HG03565 (cell line): ENCODE results near the gene ATOH8.

Experiments
- ATAC-seq: cut with Tn5 transposase; IDR thresholded peaks from one replicate; pipeline ENCODE4 v1.9.1; 2021; ENCODE audit warnings: mild to moderate bottlenecking, moderate library complexity; ENCODE audit not compliant: unreplicated experiment

ATOH8 gene

DNA sequence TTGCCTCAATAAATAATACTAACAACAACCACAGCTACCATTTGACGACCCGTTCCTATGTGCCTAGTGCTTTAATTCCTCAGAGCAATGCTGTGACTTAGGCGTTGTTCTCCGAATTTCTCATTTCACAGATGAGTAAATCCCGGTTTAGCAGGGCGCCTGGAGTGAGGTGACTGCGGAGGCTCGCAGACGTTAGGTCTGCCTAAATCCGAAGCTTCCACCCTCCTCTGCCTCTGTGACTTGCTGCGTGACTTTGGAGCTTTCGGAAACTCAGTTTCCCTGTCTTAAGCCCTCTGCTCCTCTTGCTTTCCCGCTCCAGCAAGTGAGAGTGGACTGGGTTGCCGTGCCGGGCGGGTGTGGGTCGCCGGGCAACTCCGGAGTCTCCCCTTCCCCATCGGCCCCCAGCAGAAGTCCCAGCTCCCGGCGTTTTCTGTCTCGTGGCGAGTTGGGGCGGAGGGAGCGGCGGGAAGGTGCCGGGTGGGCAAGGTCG lies 711 bp upstream of the ATOH8 start:
- ATAC-seq, result no peak

DNA sequence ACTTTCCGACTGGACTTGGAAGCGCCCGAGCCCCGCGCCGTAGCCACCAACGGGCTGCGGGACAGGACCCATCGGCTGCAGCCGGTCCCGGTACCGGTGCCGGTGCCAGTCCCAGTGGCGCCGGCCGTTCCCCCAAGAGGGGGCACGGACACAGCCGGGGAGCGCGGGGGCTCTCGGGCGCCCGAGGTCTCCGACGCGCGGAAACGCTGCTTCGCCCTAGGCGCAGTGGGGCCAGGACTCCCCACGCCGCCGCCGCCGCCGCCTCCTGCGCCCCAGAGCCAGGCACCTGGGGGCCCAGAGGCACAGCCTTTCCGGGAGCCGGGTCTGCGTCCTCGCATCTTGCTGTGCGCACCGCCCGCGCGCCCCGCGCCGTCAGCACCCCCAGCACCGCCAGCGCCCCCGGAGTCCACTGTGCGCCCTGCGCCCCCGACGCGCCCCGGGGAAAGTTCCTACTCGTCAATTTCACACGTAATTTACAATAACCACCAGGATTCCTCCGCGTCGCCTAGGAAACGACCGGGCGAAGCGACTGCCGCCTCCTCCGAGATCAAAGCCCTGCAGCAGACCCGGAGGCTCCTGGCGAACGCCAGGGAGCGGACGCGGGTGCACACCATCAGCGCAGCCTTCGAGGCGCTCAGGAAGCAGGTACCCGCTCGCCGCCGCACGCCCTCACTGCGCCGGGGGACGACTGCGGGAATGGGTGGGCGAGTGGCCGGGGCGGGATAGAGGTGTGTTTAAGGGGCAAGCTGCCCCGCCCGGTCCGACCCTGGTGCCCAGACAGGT lies 713 bp downstream of the ATOH8 start:
- ATAC-seq, result no peak

DNA sequence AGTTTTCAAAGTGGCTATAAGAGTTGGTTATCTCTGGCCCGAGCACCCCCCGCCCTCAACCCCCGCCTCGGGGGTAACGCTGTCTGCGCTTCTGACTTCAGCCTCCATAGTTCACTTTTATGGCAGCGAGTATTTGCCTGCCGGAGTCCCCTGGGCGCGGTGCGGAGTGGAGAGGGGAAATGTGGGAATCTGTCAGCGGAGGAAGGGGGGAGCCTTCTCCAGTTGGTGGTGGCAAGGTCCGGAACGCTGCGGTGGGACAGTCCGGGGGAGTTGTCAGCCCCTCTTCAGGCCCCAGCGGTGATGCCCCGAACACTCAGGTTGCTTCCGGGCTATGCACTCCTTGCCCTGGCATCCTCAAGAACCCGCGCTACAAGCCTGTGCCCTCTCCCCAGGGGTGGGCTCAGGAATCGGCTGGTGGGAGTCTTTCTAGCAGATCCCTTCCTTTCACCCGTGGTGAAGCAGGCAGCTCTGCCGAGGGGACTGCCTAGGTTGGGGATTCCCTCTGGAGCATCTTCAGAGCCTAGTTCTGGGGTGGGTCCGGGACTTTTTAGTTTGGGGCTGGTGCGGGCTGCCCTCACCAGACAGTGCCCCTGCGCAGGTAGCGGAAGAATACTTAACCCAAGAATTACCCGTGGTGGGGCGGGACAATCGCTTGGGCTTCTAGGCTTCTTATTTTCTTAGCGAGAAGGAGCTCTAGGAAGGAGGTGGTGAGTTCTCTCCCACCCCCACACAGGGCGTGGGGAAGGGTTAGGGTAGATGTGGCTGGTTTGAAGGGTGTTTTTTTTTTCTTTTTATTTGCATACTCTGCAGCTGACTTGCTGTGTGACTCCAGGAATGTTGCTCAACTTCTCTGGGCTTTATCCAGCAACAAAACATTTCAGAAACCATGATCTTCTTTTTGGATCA lies 1.6 kb downstream of the ATOH8 start:
- ATAC-seq, result no peak

DNA sequence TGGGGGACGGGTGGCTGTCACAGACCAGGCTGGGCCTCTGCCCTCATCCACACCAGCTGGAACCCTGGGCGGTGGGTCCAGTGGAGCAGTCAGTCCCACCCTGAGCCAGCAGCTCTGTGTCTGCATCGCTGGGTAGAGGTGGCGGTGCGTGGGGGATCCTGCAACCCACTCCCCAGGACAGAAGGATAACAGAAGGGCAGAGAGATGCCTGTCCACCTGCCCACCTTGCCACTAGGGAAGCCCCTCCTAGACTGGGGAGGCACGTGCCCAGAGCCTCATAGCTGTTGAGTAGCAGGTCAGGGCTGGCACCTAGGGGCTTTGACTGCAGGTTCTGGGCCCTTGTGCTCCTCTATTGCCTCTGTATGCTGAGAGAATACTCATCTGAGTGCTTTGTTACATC lies 2.4 kb downstream of the ATOH8 start:
- no peak for ATAC-seq

DNA sequence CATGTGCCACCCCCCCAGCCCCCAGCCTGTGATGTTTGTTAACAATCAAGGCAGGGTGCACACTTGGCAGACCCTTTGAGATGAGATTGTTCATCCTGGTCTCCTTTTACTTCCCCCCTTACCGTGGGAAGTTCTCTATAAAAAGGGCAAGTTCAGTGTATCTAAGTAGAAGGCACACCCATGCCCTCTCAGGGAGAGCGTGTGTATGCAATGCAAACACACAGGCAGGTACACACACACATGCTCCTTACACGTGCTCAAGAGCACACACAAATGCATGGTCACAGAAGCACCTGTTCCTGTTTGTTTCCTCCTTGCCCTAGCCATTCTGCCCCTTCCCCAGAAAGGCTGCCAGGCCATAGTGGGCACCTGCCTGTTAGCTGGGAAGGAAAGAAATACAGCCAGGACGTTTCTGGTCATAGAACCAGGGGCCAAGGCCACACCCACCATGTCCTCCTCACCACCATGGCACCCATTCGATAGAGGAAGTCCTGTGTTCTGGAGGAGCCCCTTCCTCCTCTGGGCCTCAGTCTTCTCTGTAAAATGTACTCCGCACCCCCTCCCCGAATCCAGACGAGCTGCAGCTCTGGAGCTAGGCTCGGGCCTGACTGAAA lies 3.1 kb downstream of the ATOH8 start:
- ATAC-seq, result no peak

DNA sequence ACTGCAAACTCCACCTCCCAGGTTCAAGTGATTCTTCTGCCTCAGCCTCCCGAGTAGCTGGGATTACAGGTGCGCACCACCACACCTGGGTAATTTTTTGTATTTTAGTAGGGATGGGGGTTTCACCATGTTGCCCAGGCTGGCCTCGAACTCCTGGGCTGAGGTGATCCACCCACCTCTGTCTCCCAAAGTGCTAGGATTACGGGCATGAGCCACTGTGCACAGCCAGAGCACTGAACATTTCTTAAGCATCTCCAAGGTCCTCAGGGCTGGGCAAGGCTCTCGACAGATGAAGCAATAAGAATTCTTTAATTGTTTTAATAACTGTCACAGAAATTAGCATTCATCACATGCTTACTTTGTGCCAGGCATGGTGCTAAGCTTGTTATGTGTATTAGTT lies 4.1 kb downstream of the ATOH8 start:
- ATAC-seq, result no peak

DNA sequence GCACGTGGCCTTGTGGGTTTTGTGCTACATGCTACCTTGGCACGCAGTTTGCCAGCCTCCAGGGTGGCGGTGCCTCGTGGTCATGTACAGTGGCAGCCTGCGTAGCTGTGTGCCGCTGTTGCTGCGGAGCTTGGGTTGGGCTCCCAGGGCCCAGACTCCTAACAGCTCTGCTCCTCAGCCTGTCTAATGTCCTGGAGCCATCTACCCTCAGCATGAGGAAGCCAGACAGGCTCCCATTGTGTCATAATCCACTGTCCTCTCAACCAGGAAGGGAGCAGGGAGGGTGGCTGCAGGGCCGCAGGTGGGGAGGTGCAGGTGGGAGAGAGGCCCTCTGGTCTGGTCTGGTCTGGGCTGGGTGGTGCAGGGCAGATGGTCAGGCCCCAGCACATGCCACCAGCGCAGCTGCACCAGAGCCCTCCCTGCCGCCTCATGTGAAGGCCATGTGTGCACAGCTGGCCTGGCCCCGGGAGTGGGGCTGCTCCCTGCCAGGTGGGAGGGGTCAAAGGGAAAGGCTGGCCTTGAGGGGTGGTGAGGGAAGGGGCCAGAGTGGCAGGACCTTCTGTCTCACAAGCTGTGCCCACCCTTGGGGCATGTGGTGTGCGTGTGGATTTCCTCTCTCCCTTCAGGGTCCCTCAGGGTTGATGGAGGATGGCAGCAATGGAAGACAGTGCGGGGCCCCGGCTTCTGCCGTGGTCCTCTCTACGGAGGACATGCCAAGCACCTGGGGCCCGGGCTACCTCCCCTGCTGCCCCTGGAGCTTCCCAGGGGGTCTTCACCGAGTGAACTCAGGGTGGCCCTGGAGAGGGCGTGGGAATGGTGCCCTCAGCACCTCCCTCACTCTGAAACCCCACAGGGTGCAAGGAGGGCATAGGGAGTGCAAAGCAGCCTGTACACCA lies 4.8 kb downstream of the ATOH8 start:
- no peak for ATAC-seq

DNA sequence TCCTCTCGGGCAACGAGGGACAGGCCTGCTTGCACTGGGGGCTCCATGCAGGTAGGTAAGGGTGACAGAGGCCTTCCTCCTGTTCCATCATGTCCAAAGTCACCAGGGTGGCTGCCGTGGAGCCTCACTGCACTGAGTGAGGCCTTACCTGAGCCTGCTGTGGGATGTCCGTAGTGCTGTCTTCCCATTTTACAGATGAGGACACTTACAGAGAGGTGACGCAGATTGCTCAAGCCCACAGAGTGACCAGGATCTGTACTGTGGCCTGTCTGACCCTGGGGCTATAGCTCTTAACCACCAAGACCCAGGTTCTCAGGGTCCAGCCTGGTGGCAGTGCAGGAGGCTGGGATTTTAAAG lies 5.4 kb downstream of the ATOH8 start:
- ATAC-seq, result no peak

DNA sequence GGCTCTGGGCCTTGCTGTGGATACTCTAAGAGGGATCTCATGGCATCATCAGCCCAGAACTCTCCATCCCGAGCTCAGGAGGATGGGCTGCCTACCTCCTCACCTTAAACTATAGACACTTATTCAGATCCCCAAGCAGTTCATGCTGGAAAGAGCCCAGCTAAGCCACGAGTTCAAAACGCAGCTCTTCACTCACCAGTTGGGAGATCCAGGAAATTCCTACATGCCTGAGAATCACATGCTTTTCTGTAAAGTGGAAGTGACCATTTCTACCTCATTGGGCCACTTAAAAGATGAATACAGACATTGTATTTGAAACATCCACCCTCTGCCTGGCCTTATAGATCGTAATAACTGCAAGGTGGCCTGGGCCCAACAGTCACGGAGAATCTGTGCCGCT lies 6.6 kb downstream of the ATOH8 start:
- no peak for ATAC-seq

DNA sequence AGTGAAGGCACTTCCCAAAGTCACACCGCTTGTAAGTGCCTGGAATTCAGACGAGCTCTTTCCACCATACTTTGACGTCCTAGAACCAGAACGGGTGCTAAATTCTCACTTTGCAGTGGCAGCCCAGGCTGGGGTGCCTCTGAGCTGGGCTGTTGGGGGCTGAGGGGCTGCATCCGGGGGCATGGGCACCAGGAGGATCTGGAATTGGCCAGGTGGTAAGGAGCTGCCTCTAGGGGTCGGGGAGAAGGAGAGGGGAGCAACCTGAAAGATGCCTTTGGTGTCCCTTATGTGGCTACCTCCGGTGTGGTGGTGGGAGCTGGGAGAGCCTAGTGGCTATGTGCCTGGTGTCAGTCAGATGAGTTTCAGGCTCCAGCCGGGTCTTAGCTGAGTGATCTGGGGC lies 7.1 kb downstream of the ATOH8 start:
- no peak for ATAC-seq

DNA sequence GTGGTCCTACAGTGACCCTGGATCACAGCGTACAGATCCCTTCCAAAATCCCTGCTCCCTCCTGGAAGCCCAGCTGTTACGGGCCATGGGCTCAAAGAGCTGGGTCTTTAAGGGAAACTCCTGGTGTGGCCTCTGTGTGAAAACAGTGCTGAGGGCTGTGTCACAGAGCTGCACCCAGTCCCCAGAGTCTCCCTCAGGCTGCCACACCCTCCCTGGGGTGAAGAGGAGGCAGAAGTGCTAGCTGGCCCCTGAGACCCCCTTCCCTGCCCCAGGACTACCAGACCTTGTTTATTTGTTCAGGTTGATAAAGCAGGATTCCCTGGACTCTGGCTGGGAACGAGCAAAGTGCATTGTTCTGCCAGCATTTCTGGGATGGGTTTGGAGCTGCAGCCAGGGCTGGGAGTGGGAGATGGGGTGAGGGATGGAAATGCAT lies 7.7 kb downstream of the ATOH8 start:
- no peak for ATAC-seq

DNA sequence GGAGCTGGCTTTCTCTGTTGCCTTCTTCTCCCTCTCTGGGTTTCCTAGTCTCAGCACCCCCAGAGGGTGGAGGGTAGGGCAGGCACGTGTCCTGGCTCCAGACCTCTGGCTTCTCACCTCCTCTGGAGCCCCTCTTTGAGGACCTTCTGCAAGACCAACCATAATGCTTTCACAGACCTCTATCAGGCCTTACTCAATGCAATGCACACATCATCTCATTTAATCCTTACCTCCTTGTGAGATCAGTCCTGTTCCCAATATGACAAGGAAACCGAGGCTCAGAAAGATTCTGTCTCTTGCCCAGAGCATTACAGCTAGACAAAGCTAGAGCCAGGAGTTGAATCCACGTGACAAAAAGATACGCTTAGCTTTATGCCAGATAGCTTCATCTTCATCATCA lies 8.2 kb downstream of the ATOH8 start:
- ATAC-seq, result no peak

DNA sequence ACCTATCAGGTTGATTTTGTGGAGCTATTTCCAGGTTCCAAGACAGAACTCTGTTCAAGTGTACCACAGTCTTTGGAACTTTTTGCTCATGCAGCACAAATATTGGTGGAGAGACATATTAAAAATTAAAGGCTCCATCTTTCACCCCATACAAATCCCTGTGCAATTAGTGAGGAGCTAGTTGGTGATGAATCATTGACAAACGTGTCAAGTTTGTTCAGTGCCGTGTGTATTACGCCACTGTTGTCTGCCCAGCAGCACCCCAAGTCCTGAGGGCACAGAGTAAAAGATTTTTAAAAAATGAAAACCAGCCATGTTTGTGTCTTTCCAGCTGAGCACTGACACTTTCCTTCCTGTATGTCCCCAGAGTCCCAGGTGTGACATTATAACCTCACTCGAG lies 9.3 kb downstream of the ATOH8 start:
- no peak for ATAC-seq

DNA sequence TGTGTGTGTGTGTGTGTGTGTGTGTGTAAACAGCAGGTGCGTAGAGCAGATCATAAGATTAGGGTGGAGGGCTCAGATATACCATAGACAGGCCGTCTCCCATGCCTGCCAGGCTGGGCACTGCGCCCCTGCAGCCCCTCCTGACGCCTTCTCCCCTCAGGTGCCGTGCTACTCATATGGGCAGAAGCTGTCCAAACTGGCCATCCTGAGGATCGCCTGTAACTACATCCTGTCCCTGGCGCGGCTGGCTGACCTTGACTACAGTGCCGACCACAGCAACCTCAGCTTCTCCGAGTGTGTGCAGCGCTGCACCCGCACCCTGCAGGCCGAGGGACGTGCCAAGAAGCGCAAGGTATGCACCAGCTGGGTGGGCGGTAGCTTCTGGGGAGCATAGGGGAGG lies 10.0 kb downstream of the ATOH8 start:
- ATAC-seq, result no peak

DNA sequence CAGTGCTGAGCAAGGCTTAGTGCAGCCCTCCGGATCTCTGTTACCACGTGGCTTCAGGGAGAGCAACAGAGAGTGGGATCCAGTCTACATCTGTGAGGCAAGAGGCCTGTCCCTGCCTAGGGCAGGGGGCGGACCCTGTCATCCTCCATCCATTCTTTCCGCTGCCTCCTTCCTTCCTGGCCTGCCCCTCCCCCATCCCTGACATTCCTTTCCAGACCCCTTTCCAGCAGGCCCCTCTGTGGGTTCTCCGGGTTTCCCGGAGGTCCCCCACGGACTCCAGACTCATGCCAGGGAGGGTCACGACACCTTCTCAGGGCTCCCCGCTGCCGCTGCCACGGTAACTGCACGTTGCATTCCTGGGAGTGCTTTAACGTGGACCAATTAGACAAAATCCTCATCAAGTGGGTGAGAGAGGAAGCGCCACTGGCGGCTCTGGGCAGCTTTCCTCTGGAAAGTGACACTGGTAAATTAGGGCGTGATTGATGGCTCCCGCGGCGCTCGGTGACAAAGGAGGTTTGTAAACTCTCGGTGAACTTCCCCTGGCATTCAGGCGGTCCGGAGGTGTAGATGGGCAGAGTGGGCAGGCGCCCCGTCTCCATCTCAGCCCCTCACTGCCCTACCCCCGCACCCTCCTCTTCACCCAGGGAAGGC lies 11.4 kb downstream of the ATOH8 start:
- ATAC-seq, result no peak

DNA sequence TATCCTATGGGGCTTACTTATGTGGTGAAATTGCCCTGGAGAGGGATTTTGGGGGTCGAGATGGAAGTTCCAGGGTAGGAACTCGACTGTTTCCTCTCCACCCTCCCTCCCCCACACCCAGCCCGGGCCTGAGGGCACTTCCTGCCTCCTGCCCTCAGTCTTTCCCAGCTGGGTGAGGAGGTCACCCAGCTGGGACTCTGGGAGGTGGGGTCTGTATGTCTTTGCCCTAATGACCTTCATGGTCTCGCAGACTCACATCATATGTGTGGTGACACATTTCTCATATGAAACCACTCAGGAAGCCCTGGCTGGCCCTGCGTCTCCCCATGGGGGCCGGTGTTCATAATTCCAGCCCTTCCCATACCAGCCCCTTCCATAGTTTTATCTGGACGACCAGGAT lies 12.4 kb downstream of the ATOH8 start:
- ATAC-seq, result no peak

DNA sequence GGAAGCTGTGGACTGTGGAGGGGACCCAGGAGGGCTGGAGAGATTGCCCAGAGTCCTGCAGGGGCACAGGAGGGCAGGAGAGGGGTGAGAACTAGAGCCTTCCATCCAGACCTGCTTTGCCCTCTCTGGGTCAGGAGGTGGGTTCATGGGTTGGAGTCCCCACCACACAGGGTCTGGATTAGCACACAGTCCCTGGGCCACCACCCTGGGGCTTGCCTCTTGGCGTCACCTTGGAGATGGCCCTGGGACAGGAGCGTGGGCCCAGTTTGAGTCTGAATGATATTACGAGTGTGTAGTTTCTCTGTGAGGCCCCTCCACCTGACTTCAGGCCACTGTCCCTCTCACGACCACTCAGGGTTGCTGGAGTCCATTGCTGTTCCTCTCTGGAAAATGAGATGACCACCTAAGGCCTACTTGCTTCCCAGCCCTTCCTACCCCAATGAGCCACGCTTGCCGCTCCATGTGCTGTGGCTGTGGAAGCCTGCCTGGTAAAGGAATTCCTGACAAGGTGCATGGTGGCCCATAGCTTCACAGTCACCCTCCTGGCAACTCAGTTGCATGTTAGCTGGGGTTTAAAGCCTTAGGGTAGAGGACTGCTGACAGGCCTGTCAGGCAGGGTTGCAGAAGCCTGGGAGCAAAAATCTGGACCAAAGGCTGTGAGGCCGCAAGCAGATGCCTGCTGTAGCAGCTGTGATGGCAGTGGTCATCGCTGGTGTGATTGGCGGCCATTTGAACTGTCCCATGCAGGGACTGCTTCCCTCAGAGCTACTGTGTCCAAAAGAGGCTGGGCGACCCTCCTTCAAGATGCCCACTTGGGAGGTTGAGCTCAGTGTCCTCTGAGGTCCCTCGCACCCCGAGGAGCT lies 14.2 kb downstream of the ATOH8 start:
- no peak for ATAC-seq

DNA sequence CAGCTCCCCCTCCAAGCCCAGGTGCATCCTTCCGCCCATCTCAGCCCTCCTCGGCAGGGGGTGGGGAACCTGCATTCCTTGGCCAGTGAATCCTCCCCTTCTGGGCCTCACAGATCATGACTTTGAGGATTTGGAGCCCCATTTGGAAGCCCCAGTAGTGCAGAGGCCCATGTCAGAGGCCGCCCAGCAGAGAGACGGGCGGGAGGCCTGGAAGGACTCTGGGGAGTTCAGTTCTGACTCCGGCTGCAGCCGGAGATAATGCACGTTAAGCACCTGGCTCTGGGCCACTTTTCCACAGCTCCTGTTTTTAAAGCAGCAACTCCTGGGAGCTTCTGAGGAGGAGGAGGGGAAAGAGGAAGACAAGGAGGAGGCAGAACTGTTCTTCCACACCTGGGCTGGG lies 14.9 kb downstream of the ATOH8 start:
- ATAC-seq, result no peak
